Measurements from ENCODE around the gene LRRC47.
A peak's percentile ranks its signal among the peaks of the same experiment; 100 is the strongest.

LRRC47 gene

DNA sequence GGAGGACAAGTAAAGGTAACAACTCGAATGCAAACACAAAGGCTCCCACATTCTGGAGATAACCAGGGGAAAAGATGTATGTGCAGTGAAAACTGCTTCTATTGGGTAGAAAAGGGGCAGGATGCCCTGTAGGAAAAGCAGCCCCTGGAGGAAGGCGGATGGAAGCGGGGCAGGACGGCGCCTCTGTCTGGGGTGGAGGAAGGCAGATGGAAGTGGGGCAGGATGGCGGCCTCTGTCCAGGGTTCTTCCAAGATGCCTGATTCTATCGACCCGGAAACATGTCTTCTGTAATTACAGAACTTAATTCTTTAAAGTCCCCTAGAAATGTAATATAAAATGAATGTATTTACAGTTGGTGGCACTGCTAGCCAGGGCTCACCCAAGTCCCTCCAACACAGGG is 24.0 kb upstream of the LRRC47 start:
- Histone ChIP-seq H3K27ac (peak overlapping the region; percentile 90), H3K4me3 (ENCODE audit: low read depth, low read length) (no peak overlapping the region), H3K9me3 (ENCODE audit: severe bottlenecking) (no peaks in the 10 kb centered on the region), H3K27me3 (ENCODE audit: insufficient read depth, low read depth, severe bottlenecking) (no peaks in the 10 kb centered on the region), H3K36me3 (peaks cover 42% of the 10 kb centered on the region)
- DNase-seq = no peak
- TF ChIP-seq, protein P1, sequence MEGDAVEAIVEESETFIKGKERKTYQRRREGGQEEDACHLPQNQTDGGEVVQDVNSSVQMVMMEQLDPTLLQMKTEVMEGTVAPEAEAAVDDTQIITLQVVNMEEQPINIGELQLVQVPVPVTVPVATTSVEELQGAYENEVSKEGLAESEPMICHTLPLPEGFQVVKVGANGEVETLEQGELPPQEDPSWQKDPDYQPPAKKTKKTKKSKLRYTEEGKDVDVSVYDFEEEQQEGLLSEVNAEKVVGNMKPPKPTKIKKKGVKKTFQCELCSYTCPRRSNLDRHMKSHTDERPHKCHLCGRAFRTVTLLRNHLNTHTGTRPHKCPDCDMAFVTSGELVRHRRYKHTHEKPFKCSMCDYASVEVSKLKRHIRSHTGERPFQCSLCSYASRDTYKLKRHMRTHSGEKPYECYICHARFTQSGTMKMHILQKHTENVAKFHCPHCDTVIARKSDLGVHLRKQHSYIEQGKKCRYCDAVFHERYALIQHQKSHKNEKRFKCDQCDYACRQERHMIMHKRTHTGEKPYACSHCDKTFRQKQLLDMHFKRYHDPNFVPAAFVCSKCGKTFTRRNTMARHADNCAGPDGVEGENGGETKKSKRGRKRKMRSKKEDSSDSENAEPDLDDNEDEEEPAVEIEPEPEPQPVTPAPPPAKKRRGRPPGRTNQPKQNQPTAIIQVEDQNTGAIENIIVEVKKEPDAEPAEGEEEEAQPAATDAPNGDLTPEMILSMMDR (IDR thresholded peaks at IDR 0.05; ENCODE audit: low read depth, low read length) = no peak

- Histone ChIP-seq H3K36me3 (peaks cover 44% of the 10 kb centered on the region), H3K9me3 (ENCODE audit: severe bottlenecking) (no peaks in the 10 kb centered on the region), H3K4me3 (ENCODE audit: low read depth, low read length) (no peak overlapping the region), H3K27ac (peak overlapping the region; percentile 90), H3K27me3 (ENCODE audit: insufficient read depth, low read depth, severe bottlenecking) (no peaks in the 10 kb centered on the region)
- TF ChIP-seq, protein P1 (IDR thresholded peaks at IDR 0.05; ENCODE audit: low read depth, low read length) = no peak
- DNase-seq = no peak
These were observed 23.5 kb upstream of the LRRC47 start for GRCh38 chr1:3819771-3820200.

DNA sequence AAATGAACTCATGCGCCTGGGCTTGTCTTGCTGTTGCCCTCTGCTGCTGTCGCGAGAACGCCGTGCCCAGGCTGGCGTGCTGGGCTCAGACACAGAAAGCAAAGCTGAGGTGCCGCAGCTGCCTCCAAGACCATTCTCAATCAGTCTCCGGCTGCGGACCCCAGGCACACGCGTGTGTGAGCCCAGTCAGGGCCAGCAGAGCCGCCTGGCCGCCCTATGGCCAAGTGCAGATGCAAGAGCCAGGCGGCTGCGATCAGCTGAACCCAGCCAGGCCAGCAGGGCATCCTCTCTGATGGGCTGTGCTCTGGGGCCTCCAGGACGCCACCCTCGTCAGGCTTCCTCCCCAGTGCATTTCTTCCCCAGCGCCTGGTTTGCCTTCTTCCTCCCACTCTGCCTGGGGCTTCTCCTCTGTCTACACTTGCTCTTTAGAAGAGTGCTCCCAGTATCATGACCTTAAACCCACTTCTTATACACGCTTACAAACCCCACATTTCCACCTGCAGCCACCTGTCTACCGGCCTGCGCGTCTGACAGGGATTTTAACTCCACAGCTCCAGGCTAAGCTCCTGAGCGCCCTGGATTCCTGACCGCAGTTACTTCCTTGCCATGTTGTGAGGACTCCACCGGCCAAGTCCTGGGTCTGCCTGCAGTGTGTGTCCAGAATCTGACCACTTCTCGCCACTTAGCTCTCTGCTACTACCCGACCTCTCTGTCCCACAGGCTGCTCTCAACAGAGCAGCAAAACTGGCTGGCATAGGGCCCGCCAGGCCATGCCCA is 21.7 kb upstream of the LRRC47 start:
- peak; percentile 77 for DNase-seq
- TF ChIP-seq, protein P1 (IDR thresholded peaks at IDR 0.05; ENCODE audit: low read depth, low read length) = no peak
- Histone ChIP-seq H3K4me3 (ENCODE audit: low read depth, low read length) (no peak overlapping the region), H3K27me3 (ENCODE audit: insufficient read depth, low read depth, severe bottlenecking) (no peaks in the 10 kb centered on the region), H3K9me3 (ENCODE audit: severe bottlenecking) (no peaks in the 10 kb centered on the region), H3K36me3 (peaks cover 39% of the 10 kb centered on the region), H3K27ac (peak overlapping the region; percentile 90)

DNA sequence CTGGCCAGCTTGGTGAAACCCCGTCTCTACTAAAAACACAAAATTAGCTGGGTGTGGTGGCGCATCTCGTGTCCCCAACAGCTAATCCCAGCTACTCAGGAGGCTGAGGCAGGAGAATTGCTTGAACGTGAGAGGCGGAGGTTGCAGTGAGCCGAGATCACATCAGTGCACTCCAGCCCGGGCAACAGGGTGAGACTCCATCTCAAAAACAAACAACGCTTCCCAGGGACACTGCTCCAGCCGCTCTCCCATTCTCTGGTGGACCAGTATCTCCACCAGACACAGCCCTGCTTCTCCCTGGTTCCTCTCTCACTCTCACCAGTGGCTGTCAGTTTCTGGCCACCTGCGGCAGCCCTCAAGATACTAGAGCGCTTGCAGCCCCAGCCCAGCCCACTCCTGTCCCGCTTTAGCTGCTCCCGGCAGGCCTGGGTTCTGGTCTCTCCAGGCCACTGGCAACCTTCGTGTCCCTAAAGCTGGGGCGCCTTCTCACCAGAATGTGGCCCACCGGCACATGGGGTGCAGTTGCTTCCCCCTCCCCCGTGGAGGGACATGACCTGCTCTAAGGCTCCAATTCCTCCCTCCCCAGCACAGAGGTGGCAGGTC is 20.9 kb upstream of the LRRC47 start:
- TF ChIP-seq, protein P1 (IDR thresholded peaks at IDR 0.05; ENCODE audit: low read depth, low read length) = no peak
- no peak overlapping the region for H3K4me3 ChIP-seq (ENCODE audit: low read depth, low read length)
- H3K27me3 ChIP-seq (ENCODE audit: insufficient read depth, low read depth, severe bottlenecking) = no peaks in the 10 kb centered on the region
- H3K9me3 ChIP-seq (ENCODE audit: severe bottlenecking) = no peaks in the 10 kb centered on the region
- peaks cover 32% of the 10 kb centered on the region for H3K36me3 ChIP-seq
- peak overlapping the region; percentile 90 for H3K27ac ChIP-seq
- DNase-seq = no peak

DNA sequence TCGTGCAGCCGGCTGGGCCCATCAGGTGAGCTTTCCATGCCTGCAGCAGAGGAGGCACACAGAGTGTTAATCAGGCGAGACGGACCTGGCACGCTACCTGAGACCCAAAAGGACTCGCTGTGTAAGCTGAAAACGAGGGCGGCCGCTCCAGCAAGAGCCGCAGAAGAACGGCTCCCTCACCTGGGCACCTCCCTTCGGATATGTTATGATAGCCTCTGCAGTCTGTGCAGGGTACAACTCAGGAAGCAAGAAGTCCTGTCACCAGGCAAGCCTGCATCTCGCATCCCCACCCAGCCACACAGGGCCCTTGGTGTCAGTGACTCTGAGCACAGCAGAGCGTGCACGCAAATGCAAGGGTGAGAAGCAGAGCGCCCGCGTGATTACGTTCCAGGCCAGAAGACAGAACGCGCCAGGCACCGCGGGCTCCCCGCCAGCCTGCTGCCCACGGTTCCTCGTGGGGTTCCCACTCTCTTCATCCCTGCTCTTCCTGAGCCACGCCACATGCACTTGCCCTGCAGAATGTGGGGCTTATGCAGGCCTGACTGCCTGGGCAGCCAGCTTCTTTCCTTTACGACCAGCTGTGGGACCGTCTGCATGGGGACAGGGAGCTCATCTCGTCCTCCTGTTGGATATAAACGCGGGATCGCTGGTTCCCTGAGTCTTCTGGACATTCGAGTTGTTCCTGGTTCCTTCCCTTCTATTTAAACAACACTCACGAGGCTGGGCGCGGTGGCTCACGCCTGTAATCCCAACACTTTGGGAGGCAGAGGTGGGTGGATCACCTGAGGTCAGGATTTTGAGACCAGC is 20.2 kb upstream of the LRRC47 start:
- no peak for DNase-seq
- Histone ChIP-seq H3K4me3 (ENCODE audit: low read depth, low read length) (no peak overlapping the region), H3K9me3 (ENCODE audit: severe bottlenecking) (no peaks in the 10 kb centered on the region), H3K36me3 (peaks cover 32% of the 10 kb centered on the region), H3K27ac (peak overlapping the region; percentile 90; the same call in 1 of the 2 replicates), H3K27me3 (ENCODE audit: insufficient read depth, low read depth, severe bottlenecking) (no peaks in the 10 kb centered on the region)
- TF ChIP-seq, protein P1 (IDR thresholded peaks at IDR 0.05; ENCODE audit: low read depth, low read length) = no peak

All from WERI-Rb-1 (cell line).